GM21576 (cell line): ENCODE data around the gene GTF2A1.

Source experiments
- ATAC-seq: cut with Tn5 transposase; IDR thresholded peaks from one replicate; pipeline ENCODE4 v1.9.1; 2021; ENCODE audit warnings: mild to moderate bottlenecking, moderate library complexity; ENCODE audit not compliant: unreplicated experiment

The GTF2A1 gene

DNA sequence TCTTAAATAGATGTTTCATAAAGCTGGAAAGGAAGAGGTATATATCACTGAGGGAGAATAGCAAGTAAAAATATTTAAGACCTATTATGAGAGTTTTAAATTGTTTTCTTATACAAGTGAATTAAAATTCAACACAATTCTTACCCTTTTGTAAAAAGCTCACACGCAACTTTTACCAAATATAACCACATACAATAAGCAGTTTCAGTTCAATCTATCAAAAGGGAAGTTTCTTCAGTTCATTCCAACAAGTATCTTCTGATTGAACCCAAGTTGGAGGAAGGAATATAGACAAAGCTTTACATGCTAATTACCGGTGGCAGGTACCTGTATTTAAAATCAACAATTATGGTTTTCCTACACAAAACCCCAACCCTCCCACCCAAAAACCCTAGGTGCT lies 41.1 kb downstream of the GTF2A1 start:
- no peak for ATAC-seq

- peak; percentile 64 for ATAC-seq
Observed at GRCh38 chr14:81178063-81178462, 42.7 kb downstream of the GTF2A1 start.

GRCh38 chr14:81177225-81177624 lies 43.5 kb downstream of the GTF2A1 start:
- ATAC-seq: no peak

DNA sequence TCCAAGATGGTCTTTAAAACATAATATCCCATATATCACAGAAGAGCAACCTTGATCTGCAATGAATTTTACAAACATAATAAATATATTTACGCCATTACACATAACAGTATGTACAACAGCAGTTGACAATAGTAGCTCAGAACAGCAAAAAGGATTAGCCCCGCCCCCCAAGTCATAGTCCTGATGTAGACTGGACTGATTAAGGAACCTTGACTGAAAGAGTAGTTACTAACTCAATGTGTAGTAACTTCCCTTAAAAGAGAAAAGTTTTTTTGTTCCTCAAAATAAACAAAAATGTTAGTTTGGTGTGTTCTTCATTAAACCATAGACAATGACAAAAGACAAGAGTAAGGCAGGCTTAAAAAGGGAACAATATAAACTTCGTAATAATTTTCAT lies 44.5 kb downstream of the GTF2A1 start:
- no peak for ATAC-seq

DNA sequence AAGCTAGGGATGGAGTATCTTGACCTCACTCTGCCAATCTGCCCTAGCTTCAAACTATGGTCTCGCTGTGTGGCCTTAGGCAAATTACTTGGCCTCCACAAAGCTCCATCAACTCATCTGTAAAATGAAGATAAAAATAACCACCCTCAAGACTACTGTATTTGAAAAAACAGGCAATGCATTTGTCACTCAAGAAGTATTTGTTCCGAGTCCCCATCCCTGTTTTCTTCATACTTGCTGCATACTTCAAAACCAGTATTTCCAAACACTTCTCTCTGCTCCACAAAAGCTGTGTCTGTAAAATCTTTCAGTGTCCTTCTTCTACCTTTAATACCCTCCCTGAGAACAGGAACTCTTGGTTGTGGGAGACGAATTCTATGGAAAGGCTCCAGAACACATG lies 47.9 kb downstream of the GTF2A1 start:
- ATAC-seq: peak; percentile 26

- peak; percentile 11 for ATAC-seq
Observed at GRCh38 chr14:81172353-81172752, 48.4 kb downstream of the GTF2A1 start.

- ATAC-seq: no peak
Observed at GRCh38 chr14:81170829-81171195, 49.9 kb downstream of the GTF2A1 start.

DNA sequence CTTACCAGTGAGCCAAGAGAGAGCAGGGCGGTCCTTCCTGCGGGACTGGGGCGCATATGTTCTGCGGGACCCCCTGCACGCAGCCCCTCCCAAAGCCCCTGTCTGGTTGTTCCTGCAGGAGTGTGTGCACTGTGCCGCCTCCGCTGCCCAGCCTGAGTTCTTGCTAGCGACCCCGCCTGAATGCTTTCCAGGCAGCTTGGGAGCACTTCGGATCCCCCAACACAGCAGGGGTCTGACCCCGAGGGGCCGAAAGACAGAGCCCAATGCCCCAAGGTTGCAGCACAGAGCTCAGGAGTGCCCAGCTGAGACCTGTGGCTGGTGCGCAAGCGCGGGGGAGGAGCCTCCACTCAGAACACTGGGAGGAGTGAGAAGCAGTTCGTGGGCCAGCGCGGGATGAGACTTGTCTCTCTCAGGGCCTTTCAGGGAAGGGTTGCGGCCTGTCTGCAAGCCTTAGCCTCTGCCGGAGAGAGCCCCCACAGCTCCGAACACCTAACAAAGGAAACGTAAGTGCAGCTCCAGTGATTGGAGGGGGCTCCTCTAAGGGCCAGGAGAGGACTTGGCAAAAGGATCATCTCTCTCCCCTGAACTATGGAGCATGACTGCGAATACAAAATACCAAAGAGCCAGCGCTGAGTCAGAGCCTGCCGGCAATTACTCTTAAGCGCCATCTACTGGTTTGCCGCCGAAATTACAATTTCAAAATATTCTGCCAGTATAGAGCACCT lies 50.5 kb downstream of the GTF2A1 start:
- ATAC-seq: peak; percentile 95

DNA sequence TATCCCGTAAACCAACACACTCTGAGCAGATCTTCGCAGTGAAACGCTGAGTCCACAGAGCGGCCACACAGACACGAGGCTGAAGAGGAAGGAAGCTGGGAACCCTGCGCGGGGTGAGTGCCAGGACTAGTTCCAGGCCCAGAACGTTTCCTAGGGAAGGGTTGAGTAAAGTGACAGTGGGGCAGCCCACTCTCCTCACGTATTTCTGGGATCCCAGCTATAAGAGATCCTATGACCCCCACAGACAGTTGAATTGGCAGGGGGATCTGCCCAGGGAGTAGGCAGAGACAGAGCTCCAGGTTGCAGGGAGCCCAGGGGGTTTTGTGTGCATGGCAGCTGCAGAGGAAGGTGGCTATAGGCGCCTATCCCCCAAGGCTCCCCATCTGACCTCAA lies 51.1 kb downstream of the GTF2A1 start:
- ATAC-seq: peak; percentile 20

DNA sequence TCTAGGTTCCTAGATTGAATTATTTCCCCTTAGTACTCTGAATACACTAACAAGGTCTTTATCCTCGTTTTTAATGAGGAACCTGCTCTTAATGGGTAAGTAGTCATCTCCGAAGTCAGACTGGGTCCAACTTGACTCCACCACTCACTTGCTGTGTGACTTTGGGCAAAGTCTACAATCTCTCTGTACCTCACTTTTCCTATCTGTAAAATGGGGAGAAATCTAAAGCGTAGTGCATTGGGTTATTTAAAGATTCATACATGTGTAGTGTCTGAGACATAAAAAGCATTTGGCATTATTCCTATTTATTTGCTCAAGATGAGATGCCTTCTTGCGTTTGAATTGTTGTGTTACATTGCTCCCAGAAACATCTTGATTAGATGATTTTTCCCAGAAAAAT lies 51.5 kb downstream of the GTF2A1 start:
- no peak for ATAC-seq

DNA sequence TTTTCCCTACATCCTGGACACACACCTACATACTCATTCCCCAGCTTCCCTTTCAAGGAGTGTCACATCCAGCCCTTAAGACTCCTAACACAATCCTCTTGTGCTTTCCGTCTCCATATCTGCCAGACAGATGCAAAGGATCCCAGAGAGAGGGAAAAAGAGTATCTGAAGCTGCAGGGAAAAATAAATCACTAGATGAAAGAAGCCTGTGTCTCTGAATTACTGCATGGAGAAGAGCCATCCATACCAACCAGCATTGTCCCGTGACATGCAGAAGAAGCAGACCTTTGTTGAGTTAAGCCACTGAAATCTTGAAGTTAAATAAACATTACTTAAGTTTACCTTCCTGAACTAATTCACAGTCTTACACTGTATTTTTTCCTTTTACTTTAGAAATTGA lies 54.6 kb downstream of the GTF2A1 start:
- ATAC-seq: no peak

- no peak for ATAC-seq
Observed at GRCh38 chr14:81165188-81165587, 55.6 kb downstream of the GTF2A1 start.

DNA sequence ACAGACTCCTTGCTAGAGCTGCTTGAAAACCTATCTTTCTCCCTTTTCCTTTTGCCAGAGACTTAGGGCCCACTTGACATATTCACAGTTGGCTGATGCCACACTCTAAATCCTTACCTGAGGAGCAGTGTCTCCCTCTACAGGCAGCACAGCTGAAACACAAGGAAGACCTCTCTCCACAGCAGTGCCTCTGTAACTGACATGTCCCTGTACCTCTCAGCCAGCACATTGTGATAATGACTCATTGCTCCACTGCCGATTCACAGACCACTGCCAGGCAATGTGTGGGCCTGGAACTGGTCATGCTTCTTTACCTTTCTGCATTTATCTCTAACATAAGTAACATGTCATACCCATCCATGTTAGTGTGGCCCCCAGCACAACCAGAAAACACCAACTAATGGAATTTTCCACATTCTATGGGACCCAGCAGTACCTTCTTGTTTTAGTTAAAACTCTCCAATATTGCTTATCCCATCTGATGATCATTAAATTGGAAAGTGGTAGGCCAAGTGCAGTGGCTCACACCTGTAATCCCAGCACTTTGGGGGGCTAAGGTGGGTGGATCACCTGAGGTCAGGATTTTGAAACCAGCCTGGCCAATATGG lies 56.5 kb downstream of the GTF2A1 start:
- ATAC-seq: peak; percentile 96

DNA sequence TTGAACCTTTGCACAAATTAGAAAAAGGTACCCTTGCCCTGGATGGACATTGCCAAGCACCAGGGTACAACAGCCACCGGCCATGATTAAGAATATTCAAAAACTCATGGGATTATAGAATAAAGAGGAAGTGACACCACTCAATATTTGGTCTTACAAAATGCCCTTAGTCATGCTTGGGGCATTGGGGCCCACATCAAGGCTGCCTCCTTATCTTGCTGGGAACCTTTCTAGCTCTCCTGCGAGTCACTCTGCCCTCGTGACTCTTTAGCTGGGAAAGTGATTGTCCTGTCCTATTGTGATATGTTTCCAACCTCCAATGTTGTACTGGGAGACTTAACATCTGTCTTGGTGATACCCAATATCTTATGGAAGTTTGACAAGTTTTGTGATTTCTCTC lies 57.8 kb downstream of the GTF2A1 start:
- no peak for ATAC-seq

GRCh38 chr14:81161749-81162148 lies 59.0 kb downstream of the GTF2A1 start:
- ATAC-seq: no peak

DNA sequence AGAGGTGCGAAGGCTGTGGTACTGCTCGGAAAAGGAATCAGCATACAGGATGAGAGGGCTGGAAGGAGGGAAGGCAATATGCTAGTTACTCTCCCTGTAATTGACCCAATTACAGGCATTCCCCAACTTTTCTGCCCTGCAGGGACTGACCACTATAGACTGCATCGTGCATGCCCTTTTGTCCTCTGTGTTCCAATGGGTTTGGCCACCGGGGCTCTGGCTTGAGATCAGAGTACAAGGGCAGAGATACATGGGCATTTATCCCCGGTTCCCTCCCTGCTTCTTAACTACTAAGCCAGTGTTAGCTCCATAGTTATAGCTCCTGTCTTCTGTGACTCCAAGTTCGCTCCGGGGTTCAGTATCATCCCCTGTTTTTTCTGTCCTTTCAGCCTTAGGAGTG lies 59.7 kb downstream of the GTF2A1 start:
- ATAC-seq: no peak

DNA sequence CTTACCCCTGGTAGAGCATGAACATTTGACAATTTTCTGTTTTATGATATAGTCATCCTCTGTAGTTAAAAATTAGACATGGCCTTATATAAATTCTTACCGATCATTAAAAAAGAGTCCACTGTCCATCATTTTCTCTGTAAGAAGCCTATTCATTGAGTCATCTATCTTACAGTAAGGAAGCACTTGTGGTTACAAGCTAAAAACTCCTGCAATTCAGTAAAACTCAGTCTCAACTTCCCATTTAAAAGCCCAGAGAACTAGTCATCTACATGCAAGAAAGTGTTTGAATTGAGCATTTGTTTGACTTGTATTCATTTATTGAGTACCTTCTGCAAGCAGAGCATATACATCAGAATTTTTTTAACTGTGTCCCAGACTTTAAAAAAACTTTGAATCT lies 63.3 kb downstream of the GTF2A1 start:
- ATAC-seq: no peak

DNA sequence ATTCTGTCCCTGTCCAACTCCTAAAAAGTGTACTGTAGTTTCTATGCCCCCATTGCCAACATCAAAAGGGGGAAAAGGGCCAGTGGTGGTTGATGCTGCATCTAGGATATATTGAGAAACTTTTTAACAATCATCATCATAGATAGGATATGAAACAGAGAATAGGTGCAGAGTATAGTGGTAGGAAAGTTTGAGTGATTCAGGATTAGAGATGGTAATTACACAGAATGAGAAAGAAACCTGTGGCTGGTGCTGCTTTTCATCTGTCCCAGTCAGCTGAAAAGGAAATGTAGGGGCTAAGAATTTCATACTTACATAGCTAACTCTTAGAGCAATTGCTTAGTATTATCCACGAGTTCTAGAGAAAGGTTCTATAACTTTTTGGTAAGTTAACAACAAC lies 67.6 kb downstream of the GTF2A1 start:
- no peak for ATAC-seq

DNA sequence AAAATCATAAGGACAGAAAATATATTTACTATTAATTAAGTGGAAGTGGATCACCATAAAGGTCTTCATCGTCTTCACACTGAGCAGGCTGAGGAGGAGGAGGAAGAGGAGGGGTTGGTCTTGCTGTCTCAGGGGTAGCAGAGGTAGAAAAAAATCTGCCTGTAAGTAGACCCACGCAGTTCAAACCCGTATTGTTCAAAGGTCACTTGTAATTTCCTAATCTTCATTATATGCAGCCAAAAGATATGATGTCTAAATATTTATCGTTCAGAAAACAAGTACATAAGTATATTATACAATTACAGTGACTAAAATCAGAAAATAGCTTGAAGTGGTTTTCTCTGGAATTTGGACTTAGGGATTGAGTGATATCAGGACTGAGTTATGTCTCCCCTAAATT lies 72.1 kb downstream of the GTF2A1 start:
- ATAC-seq: no peak

DNA sequence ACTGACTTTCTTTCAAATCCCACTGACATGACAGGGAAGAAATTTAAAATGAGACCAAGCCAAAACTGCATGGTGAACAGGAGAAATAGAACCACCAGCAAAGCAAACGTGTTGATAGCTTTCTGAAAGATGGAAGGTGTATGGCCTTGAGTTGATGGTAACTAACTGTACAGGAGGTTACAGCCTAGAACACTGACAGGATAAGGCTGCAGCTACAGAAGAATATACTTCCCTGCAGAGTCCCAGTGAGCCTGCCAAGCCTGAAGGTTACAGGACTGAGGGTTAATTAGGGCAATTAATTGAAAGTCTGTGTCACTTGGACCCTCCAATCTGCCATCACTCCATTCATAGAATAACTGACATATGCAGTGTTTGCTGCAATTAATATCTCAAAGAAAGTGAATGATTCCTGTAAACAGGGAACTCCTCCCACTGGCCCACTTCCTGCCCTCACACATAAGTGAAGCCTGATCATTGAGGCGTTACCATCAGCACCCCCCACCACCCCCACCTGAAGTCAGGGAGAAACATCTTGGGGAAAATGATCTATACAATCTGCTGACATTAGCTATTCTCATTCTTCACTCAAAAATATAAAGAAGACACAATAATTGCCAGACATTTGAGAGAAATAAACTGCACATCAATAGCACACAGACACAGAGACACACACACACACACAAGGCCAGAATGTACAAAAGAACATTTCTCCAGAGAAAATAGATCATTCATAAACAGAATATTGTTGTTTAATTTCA lies 73.4 kb downstream of the GTF2A1 start:
- peak; percentile 69 for ATAC-seq

GRCh38 chr14:81144824-81145603 lies 75.7 kb downstream of the GTF2A1 start:
- ATAC-seq: no peak
